GM06990 (cell line): Measurements from ENCODE around the gene STIMATE.

Experiments
- DNase-seq: peaks from one replicate; pipeline ENCODE4 v3.0.0-alpha.2; 2011; ENCODE audit not compliant: insufficient read length; ENCODE audit errors: extremely low read depth
- H3K27me3 ChIP-seq: replicated peaks from 2 replicates; pipeline ENCODE4 v1.6.0; 2011; ENCODE audit warnings: low read length; ENCODE audit not compliant: control insufficient read depth, insufficient read depth
- H3K36me3 ChIP-seq: 2 replicates; pipeline ENCODE4 v1.5.1; 2011; ENCODE audit warnings: low read length; ENCODE audit not compliant: control insufficient read depth, insufficient read depth
- H3K4me3 ChIP-seq: replicated peaks from 2 replicates; pipeline ENCODE4 v1.5.1; 2011; ENCODE audit warnings: low read depth, mild to moderate bottlenecking, control low read depth, low read length
- CTCF ChIP-seq: IDR thresholded peaks from 2 replicates; pipeline ENCODE4 v1.5.1; 2011; ENCODE audit warnings: low read length, control low read depth, mild to moderate bottlenecking, inconsistent platforms; ENCODE audit not compliant: insufficient read depth, poor library complexity, severe bottlenecking

Gene STIMATE

DNA sequence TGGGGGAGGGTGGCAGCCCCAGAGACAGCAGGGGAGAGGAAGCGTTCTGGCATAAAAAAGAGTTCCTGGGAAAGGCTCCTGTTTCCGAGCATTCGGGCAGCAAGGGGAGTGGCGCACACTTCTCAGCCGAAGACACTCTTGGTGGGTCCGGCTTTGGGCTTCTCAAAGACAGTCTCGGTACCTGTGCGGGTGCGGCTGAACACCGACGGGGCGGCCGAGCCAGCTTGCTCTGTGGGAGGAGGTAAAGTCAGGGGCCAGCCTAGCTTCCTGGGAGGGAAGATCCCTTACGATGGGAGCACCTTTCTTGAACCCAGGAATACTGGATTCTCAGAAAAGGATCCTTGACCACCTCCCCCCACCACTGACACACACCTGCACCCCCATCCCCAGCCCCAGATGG is 64.1 kb downstream of the STIMATE start:
- peaks cover 2% of the 10 kb centered on the region for H3K36me3 ChIP-seq
- no peaks in the 10 kb centered on the region for H3K27me3 ChIP-seq
- DNase-seq: no peak
- TF ChIP-seq CTCF: no peak
- no peak overlapping the region for H3K4me3 ChIP-seq

- H3K27me3 ChIP-seq: no peaks in the 10 kb centered on the region
- DNase-seq: no peak
- H3K36me3 ChIP-seq: peaks cover 2% of the 10 kb centered on the region
- no peak for TF ChIP-seq CTCF
- H3K4me3 ChIP-seq: no peak overlapping the region
These were observed 65.6 kb downstream of the STIMATE start for GRCh38 chr3:52831500-52832301.

GRCh38 chr3:52830535-52831258 is 66.7 kb downstream of the STIMATE start, which contains the start of gene ITIH4:
Gene ITIH4, minus strand, starts transcription at chr3:52830672. Its CDS starts 30 bp downstream, at chr3:52830642.
- Histone ChIP-seq H3K27me3 (no peaks in the 10 kb centered on the region), H3K36me3 (no peaks in the 10 kb centered on the region; the same call in 1 of the 2 replicates), H3K4me3 (no peak within 1 kb of the TSS)
- DNase-seq: no peak
- no peak for TF ChIP-seq CTCF

- no peak for DNase-seq
- no peaks in the 10 kb centered on the region; the same call in 1 of the 2 replicates for H3K36me3 ChIP-seq
- H3K4me3 ChIP-seq: no peak overlapping the region
- TF ChIP-seq CTCF: no peak
- H3K27me3 ChIP-seq: no peaks in the 10 kb centered on the region
These were observed 67.4 kb downstream of the STIMATE start for GRCh38 chr3:52829906-52830463.

- TF ChIP-seq CTCF: no peak
- Histone ChIP-seq H3K27me3 (no peaks in the 10 kb centered on the region), H3K4me3 (no peak overlapping the region), H3K36me3 (no peaks in the 10 kb centered on the region; the same call in none of the 2 replicates)
- no peak for DNase-seq
These were observed 67.9 kb downstream of the STIMATE start for GRCh38 chr3:52829482-52829881.
